Measurements from ENCODE around the gene EIF4E3.

The EIF4E3 gene

DNA sequence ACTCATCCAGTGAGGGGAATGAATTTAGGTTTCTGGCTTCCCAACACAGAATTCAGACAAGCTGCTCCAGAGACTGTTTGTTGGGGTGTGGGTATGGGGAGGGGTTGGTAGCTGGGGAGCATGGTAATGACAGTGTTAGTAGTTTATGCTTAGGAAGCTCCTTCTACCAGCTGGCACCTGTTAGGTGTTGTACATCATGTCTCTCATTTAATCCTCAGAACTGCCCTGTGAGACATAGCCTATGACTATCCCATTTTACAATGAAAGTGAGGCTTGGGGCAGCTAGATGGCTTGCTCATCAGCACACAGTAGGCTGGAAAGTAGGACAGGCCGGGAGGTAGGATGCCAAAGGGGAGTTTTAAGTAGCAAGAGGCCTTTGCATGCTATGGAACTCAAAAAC lies 2.5 kb downstream of the EIF4E3 start:
- no peak for DNase-seq

DNA sequence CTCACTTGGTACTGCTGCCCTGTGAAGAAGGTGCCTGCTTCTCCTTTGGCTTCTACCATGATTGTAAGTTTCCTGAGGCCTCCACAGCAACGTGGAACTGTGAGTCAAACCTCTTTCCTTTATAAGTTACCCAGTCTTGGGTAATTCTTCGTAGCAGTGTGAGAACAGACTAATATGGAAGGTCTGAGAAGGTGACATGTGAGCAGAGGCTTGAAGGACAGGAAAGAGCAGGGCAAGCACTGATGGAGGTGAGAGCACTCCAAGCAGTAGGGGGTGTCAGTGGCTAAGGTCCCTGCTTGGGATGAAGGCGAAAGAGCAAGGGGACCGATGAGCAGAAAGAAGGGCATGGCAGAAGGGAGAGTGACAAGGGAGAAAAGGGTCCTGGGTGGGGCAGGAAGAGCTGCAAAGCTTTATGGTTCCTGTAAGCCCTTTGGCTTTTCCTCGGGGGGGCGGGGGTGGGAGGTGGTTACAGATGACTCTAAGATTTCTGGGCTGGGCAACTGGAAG lies 3.5 kb downstream of the EIF4E3 start:
- no peak for DNase-seq

GRCh38 chr3:71721002-71721401 lies 4.2 kb downstream of the EIF4E3 start:
- no peak for DNase-seq

- DNase-seq: no peak
These were observed 7.1 kb downstream of the EIF4E3 start for GRCh38 chr3:71718072-71718471.

- no peak for DNase-seq
These were observed 10.6 kb downstream of the EIF4E3 start for GRCh38 chr3:71714595-71714994.

DNA sequence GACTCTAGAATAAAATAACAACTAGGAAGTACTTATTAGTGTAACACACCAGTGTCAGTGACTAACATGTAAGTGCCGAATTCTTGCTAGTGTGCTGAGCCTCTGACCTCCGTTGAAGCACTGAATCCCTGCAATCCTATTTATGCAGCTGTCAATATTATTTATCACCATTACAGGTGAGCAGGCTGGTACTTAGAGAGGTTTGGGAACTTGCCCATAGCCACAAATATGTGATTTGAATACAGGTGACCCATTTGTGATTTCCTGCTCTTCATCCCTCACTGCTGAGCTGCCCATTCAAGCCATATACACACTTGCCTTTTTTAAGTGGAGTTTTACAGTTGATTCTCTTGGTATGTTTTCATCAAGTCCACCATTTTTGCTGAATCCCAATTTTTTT lies 12.2 kb downstream of the EIF4E3 start:
- DNase-seq: no peak

- DNase-seq: no peak
These were observed 14.2 kb downstream of the EIF4E3 start for GRCh38 chr3:71710906-71711494.

GRCh38 chr3:71709908-71710511 lies 15.2 kb downstream of the EIF4E3 start:
- no peak for DNase-seq

- no peak for DNase-seq
These were observed 16.6 kb downstream of the EIF4E3 start for GRCh38 chr3:71708476-71709105.

GRCh38 chr3:71707595-71707994 lies 17.6 kb downstream of the EIF4E3 start:
- no peak for DNase-seq

DNA sequence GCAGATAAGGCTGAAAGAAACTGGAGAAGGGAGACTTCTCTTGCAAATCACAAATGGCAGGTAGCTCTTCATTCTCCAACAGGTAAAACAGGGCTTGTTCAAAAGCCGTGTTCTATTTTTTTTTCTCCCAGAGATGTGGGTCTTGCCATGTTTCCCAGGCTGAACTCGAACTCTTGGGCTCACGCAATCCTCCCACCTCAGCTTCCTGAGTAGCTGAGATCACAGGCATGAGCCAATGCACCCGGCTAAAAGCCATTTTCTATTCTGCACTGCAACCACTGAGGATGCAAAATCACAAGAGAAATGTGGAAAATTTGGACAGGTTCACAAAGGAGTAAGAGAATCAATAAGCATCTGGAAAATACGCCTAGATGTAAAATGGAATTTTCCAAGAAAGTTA lies 19.5 kb downstream of the EIF4E3 start:
- no peak for DNase-seq

- DNase-seq: no peak
These were observed 20.3 kb downstream of the EIF4E3 start for GRCh38 chr3:71704915-71705314.

GRCh38 chr3:71703797-71704196 lies 21.4 kb downstream of the EIF4E3 start:
- DNase-seq: no peak

- DNase-seq: no peak
These were observed 22.8 kb downstream of the EIF4E3 start for GRCh38 chr3:71702131-71703024.

- no peak for DNase-seq
These were observed 23.9 kb downstream of the EIF4E3 start for GRCh38 chr3:71701251-71701762.

DNA sequence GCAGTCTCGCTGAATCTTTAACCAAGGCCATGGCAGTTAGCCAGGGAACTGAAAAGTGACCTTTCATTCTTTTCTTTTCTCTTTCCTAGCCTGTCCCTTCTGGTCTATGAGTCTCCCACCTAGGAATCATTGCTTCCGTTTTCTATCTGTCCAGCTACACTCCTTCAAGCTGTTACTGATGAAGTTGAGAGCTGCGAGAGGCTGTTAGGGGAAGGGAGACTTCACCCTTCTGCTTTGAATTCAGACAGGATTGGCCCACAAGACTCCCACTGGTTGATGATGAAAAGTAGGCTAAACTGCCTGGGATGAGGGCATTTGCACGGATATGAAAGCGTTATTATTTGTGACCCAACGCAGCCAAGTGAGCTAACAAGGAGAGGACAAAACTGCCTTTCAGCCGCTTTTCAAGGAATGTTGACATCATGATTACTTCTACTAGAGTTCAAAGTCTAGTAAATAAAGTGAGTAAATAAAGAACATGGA lies 30.2 kb downstream of the EIF4E3 start:
- no peak for DNase-seq

DNA sequence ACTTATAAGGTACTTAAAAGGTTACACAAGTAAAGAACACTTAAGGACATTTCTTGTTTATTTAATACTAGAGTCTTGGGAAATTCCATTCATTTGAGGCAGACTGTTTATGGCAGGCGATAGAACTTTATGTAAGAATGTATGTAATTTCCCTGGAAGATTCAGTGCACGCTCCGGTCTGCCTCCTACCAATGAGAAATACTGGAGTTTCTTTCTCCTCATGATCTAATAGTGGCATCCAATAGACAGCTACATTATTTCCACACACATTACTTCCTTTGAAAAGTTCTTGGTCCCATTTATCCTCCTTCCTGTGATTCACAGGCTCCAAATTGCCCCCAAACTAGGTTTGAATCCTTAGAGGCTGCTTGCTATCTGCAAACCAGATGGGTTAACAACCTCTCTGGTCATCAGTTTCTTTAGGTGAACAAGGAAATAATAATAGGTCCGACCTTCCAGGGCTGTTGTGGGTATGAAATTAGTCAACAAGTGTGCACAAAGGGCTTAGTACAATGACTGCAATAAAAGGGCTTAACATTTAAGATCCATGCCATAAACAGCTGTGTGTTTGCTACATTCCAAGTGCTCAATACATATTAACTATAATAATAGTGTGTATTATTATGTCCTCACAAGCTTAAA lies 30.7 kb downstream of the EIF4E3 start:
- no peak for DNase-seq

GRCh38 chr3:71693641-71694040 lies 31.6 kb downstream of the EIF4E3 start:
- no peak for DNase-seq

- no peak for DNase-seq
These were observed 33.1 kb downstream of the EIF4E3 start for GRCh38 chr3:71692139-71692538.

- DNase-seq: no peak
These were observed 34.8 kb downstream of the EIF4E3 start for GRCh38 chr3:71690341-71690841.

DNA sequence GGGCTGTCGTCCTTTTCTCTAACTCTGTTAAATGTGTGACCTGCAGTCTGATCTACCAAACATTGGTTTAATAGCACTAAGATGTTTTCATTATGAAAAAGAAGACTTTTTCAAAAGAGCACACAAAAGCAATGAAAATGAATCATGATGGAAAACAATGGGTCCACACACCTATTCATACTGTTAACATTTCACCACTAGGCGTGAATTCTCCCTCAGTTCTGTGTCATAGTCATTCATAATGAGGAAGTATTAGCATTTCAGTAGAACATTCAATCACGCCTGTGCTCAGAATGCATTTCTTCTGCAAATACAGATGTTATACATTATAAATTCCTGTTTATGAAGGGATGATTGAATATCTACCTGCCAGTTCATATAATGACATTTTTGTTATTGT lies 35.9 kb downstream of the EIF4E3 start:
- no peak for DNase-seq

DNA sequence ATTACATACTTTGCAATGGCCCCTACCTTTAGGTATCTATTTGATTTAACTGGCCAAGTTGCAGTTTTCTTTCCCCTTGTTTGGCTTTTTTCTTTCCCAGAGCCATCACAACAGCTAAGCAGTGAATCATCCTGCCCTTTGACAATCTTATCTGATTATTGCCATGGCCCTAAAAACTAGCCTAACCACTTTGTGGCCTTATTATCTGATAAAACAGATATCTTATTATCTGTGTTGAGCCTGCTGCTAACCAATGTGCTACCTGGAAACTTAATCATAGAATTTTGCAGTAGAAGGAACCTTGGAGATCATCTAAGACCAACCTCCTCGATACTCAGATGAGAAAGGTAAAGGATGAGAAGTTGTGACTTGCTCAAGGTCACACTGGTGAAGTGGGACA lies 37.1 kb downstream of the EIF4E3 start:
- no peak for DNase-seq
